KOPT-K1 (cell line): ENCODE results near the gene EEF2.
A peak's percentile ranks its signal among the peaks of the same experiment; 100 is the strongest.
"Not testable (repeated sequence)": the region's sequence is repeated elsewhere in the genome, so short reads cannot be mapped to it uniquely, and the experiment has no call there.

Experiments used
- H3K27ac ChIP-seq: fragments of 200-600 bp; sonication (generic); 2 replicates; pipeline ENCODE4 v1.5.1; 2016; ENCODE audit warnings: antibody characterized with exemption, mild to moderate bottlenecking, low read depth, low read length; ENCODE audit not compliant: poor library complexity, severe bottlenecking
- H3K36me3 ChIP-seq: fragments of 200-600 bp; sonication (generic); 2 replicates; pipeline ENCODE4 v1.5.1; 2017; ENCODE audit warnings: antibody characterized with exemption, mild to moderate bottlenecking, low read length, moderate library complexity; ENCODE audit not compliant: insufficient read depth
- H3K9me3 ChIP-seq: fragments of 200-600 bp; sonication (generic); 2 replicates; pipeline ENCODE4 v1.5.1; 2017; ENCODE audit warnings: antibody characterized with exemption, low read length, mild to moderate bottlenecking; ENCODE audit not compliant: insufficient read depth, poor library complexity, severe bottlenecking

EEF2 gene

GRCh38 chr19:4007836-4008539 is 22.7 kb upstream of the EEF2 start:
- Histone ChIP-seq H3K36me3 (peaks cover 14% of the 10 kb centered on the region), H3K27ac (peak overlapping the region; percentile 90), H3K9me3 (no peaks in the 10 kb centered on the region)

GRCh38 chr19:4007021-4007835 is 22.0 kb upstream of the EEF2 start, which contains the start of gene PIAS4:
Gene PIAS4, plus strand, starts transcription at chr19:4007736. Its CDS starts 25 bp downstream, at chr19:4007761.
- H3K9me3 ChIP-seq: no peaks in the 10 kb centered on the region
- H3K36me3 ChIP-seq: peaks cover 13% of the 10 kb centered on the region
- H3K27ac ChIP-seq: peak within 1 kb of the TSS; percentile 90

GRCh38 chr19:4005436-4005835 is 20.2 kb upstream of the EEF2 start:
- H3K9me3 ChIP-seq, H3K36me3 ChIP-seq, H3K27ac ChIP-seq: not testable (repeated sequence)

- not testable (repeated sequence) for H3K9me3 ChIP-seq, H3K27ac ChIP-seq, H3K36me3 ChIP-seq
Observed at GRCh38 chr19:4000798-4001197, 15.5 kb upstream of the EEF2 start.

GRCh38 chr19:3998667-3999412 is 13.6 kb upstream of the EEF2 start:
- not testable (repeated sequence) for H3K9me3 ChIP-seq, H3K36me3 ChIP-seq, H3K27ac ChIP-seq

GRCh38 chr19:3995607-3996006 is 10.3 kb upstream of the EEF2 start:
- no peaks in the 10 kb centered on the region for H3K9me3 ChIP-seq
- H3K27ac ChIP-seq: no peak overlapping the region

GRCh38 chr19:3990815-3991117 is 5.5 kb upstream of the EEF2 start:
- Histone ChIP-seq H3K9me3 (no peaks in the 10 kb centered on the region), H3K27ac (no peak overlapping the region), H3K36me3 (no peaks in the 10 kb centered on the region)

More at GRCh38 chr19:3995607-3996006, 10.3 kb upstream of the EEF2 start:
- no peaks in the 10 kb centered on the region for H3K36me3 ChIP-seq

- Histone ChIP-seq H3K27ac (peak overlapping the region; percentile 16), H3K36me3 (peaks cover 19% of the 10 kb centered on the region), H3K9me3 (no peaks in the 10 kb centered on the region)
Observed at GRCh38 chr19:3987619-3988371, 2.5 kb upstream of the EEF2 start.

GRCh38 chr19:3986260-3987041 is 1.2 kb upstream of the EEF2 start:
- H3K9me3 ChIP-seq: no peaks in the 10 kb centered on the region
- H3K36me3 ChIP-seq: peaks cover 33% of the 10 kb centered on the region
- H3K27ac ChIP-seq: peak overlapping the region; percentile 84

- H3K27ac ChIP-seq: peak overlapping the region; percentile 84
- H3K9me3 ChIP-seq: no peaks in the 10 kb centered on the region
- peaks cover 40% of the 10 kb centered on the region for H3K36me3 ChIP-seq
Observed at GRCh38 chr19:3985643-3986259, 488 bp upstream of the EEF2 start.

GRCh38 chr19:3984584-3984907 is 717 bp downstream of the EEF2 start:
- Histone ChIP-seq H3K36me3 (peaks cover 52% of the 10 kb centered on the region), H3K27ac (peak overlapping the region; percentile 84), H3K9me3 (no peaks in the 10 kb centered on the region)

- H3K27ac ChIP-seq: peak overlapping the region; percentile 84
- no peaks in the 10 kb centered on the region for H3K9me3 ChIP-seq
- peaks cover 57% of the 10 kb centered on the region for H3K36me3 ChIP-seq
Observed at GRCh38 chr19:3983936-3984583, 1.2 kb downstream of the EEF2 start.

- no peaks in the 10 kb centered on the region for H3K9me3 ChIP-seq
- H3K36me3 ChIP-seq: peaks cover 62% of the 10 kb centered on the region
- H3K27ac ChIP-seq: peak overlapping the region; percentile 84
Observed at GRCh38 chr19:3983542-3983914, 1.7 kb downstream of the EEF2 start.
